NCI-H510A (cell line): ENCODE results near the gene CHST14.

ENCODE experiments used
- DNase-seq: peaks from one replicate; lab custom pipeline; 2025; lab: John Stamatoyannopoulos, UW

CHST14 gene

DNA sequence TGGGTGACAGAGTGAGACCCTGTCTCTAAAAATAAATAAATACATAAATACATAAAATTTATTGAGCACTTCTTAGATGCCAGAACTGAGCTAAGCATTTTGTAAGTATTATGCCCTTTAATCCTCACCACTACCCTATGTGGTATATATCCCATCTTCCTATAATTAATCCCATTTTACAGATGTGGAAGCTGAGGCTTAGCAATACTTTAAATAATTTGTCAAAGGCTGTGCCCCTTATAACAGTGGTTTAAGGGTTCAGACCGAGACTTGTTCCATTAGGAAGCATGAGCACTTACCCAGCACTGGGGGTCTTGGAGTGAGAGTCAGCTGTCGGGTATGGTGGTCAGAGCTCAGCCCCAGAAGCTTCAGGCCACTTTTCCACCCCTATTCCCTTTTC, 7.5 kb upstream of the CHST14 start:
- DNase-seq = no peak

DNA sequence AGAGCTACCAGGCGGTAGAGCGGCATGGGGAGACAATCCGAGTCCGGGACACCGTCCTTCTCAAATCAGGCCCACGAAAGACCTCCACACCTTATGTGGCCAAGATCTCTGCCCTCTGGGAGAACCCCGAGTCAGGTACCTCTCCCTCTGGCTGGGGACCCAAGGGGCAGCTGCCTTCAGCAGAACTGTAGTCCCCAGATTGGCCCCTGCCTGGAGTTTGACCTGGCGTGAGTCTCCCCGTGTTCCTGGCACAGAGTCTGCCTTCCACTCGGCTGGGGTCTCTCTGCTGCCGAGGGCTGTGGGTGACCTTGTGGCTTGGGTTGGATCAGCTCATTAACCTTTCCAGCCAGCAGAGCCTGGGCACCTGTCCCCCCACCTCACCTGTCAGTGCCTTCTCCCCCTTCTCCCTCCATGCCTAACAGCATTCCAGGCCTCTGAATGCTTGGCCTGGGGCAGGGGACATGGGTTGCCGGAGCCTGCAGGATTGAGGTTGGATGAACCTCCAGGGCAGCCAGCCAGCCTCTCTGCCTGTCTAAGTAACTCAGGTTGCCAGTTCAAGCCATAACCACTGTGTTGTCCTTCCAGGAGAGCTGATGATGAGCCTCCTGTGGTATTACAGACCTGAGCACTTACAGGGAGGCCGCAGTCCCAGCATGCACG, 6.8 kb upstream of the CHST14 start:
- no peak for DNase-seq

- no peak for DNase-seq
Measured at GRCh38 chr15:40464595-40465185, 6.1 kb upstream of the CHST14 start.

DNA sequence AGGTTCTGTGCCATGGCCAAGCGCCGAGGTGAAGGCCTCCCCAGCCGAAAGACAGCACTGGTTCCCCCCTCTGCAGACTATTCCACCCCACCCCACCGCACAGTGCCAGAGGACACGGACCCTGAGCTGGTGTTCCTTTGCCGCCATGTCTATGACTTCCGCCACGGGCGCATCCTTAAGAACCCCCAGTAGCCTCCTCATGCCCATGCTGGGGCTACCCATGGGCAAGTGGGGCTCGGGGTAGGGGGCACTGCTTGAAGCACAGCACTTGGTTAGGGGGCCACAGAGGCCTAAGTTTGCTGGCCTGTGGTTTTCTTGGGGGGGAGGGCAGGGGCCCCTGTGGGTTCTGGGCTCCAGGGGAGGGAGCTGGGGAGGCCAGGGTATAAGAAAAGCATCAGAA, 4.8 kb upstream of the CHST14 start:
- DNase-seq = no peak

DNA sequence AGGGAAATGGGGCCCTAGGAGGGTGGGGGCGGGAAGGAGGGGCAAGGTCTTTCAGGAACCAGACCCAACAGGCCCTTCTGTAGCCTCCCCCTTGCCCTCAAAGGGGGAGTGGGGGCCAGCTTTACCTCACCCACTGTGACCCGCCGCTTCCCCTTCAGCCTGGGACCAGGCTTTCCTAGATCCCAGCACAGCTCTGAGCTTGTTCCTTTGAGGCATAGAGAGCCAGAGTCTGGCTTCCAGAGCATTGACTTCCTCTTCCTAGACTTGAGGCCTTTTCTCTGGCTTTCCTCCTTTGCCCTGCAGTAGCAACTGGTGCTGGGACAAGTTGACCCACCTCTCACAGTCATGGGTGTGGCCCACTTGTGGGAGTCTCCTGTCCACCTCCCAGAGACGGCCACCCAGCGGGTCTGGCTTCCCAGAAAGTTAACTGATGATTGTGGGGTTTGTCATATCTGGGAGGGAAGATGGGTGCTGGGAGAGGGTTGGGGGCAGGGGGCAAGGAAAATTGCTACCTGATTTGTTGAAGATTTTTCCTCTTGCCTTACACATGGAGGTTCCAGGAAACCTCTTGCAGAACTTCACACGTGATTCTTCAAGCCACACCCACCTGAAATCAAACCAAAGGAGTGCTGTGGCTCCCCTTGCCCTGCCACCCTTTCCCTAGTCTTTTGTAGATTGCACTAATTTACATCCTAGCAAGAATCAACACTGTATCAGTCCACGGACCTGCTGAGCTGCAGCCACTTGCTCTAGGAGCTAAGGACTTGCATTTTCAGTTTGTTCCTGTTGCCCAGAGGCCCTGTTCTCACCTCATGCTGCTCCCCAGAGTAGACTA, 4.1 kb upstream of the CHST14 start:
- no peak for DNase-seq

DNA sequence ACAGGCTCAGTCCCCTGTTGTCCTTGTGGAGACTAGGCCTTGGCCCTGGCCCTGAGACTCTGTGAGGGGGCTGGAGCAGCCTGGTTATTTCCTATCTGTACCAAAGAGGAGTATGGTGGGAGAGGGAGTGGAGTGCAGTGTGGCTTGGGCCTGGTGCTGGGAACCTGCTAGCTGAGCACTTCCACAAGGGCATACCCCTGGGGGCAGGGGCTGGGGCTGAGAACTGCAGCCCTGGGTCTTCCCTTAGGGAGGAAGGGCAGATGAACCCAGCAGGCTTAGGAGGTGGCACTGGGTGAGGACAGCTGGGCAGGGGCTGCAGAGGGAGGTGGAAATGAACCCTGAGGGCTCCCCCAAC, 3.5 kb upstream of the CHST14 start:
- DNase-seq = no peak

DNA sequence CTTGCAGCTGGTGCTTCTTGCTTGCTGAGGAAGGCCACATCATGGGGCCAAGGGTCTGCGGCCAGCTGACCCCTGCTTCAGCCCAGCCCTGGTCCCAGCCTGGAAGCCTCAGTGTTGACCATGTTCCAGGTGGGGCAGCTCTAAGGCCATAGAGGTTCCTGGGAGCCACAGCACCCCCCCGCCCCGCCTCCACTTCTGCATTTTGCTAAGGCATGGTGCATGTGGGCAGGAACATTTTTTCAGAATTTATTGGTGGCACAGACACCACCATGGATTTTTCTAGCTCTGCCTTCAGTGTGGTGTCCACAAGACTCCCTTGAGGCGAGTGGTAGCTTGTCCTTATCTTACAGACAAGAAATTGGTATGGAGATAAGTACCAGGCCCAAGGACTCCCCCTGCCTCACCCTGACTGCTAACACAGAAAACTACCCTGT, 1.9 kb upstream of the CHST14 start:
- DNase-seq = no peak

GRCh38 chr15:40469776-40470390, 901 bp upstream of the CHST14 start:
- no peak for DNase-seq

- DNase-seq = no peak
Measured at GRCh38 chr15:40471105-40471807, 472 bp downstream of the CHST14 start.

- DNase-seq = no peak
Measured at GRCh38 chr15:40471808-40472150, 995 bp downstream of the CHST14 start.

- DNase-seq = no peak
Measured at GRCh38 chr15:40472171-40472727, 1.5 kb downstream of the CHST14 start.

- no peak for DNase-seq
Measured at GRCh38 chr15:40474581-40474980, 3.8 kb downstream of the CHST14 start.

GRCh38 chr15:40477642-40478327, 7.0 kb downstream of the CHST14 start:
- no peak for DNase-seq

GRCh38 chr15:40479024-40479423, 8.2 kb downstream of the CHST14 start:
- DNase-seq = no peak

DNA sequence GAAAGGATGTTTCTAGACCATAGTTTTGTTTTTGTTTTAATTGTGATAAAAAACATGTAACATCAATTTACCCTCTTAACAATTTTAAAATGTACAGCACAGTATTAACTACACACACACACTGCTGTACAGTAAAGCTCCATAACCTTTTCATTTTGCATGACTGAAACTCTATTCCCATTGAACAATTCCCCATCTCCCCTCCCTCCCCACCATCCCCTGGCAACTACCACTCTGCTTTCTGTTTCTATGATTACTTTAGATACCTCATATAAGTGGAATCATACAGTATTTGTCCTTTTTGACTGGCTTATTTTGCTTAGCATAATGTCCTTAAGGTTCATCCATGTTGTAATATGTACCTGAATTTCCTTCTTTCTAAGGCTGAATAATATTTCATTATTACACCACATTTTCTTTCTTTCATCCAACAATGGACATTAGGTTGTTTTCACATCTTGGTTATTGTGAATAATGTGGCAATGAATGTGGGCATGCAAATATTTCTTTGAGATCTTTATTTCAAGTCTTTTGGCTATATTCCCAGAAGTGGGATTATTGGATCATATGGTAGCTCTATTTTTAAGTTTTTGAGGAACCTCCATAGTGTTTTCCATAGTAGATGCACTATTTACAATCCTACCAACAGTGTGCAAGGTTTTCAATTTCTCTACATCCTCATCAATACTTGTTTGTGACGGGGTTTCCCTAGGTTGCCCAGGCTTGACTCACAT, 10.7 kb downstream of the CHST14 start:
- DNase-seq = no peak

DNA sequence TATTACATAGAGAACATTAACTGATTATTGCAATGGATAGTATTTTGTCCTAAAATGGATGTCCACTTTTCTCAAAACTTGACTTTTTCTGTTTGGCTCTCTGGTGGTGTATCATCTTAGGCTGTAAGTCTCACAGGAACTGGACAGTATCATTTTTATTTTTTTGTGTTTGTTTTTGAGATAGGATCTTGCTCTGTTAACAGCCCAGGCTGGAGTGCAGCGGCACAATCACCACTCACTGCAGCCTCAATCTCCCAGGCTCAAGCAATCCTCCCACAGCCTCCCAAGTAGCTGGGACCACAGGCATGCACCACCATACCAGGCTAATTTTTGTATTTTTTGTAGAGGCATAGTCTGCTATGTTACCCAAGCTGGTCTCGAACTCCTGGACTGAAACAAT, 13.1 kb downstream of the CHST14 start:
- DNase-seq = no peak

- no peak for DNase-seq
Measured at GRCh38 chr15:40486066-40486770, 15.4 kb downstream of the CHST14 start.

DNA sequence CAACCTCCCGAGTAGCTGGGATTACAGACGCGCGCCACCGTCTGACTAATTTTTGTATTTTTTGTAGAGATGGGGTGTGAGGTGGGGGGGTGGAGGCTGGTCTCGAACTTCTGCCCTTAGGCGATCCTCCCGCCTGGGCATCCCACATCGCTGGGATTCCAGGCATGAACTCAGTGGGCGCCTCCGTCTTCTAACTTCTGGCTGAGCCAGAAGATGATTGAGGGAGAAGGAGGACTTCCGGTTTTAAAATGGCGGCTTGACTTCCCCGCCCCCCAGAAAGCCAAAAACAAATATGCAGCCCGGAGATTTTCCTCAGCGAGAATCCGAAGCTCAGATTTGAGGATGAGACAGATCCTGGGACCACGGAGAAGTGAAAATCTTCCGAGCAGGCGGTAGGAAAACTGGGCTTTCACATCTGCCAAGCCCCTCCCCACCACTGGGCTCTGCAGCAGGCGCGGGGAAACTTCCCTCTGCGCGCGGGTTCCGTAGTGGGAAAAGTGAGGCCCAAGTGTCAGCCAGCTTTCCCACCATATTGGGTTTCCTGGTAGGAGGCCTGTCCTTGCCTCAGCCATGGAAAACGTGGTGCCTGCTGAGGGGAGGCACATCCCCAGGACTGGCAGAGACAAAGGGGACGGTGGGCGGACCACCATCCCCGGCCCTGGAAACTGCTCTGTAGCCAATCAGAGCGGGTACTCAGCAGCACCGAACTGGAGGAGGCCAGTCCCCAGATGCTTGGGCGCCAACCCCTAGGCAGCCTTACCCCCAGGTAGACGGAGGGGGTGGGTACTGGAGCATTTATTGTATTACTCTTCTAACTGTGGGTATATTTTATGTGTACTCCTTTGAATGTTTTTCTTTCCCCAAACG, 17.3 kb downstream of the CHST14 start:
- no peak for DNase-seq
